SIG-M5 treated with dmso at 0.1 percent for 504 hours (cell line): ENCODE data around the gene TMEM88.

Experiments
- DNase-seq: peaks from one replicate; lab custom pipeline; 2025; ENCODE audit not compliant: unreplicated experiment; lab: John Stamatoyannopoulos, UW

The TMEM88 gene

DNA sequence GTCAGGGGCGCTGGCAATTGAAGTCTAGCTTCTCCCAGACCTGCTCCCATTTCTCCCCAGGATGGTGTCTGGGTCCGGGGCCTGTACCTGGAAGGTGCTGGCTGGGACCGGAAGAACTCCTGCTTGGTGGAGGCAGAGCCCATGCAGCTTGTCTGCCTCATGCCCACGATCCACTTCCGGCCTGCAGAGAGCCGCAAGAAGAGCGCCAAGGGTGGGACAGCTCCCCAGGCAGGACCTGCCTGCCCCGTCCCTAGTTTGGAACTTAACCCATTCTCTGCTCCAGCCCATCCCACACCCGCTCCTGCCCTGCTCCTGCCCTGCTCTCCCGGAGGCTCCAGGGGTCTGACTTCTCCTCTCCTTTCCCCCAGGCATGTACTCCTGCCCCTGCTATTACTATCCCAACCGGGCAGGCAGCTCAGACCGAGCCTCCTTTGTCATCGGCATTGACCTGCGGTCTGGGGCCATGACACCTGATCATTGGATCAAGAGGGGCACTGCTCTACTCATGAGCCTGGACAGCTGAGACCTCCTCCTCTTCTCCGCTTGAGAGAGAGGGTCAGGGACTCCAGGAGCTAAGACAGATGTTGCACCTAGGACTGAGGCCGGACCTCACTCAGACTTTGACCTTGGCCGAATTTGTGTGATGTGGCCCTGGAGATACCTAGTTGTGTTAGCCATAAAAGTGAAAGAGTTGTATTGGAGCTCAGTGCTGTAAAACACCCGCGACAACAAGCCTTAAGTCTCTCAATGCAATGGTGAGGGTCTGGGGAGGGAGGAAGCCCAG is 21.7 kb upstream of the TMEM88 start:
- no peak for DNase-seq

DNA sequence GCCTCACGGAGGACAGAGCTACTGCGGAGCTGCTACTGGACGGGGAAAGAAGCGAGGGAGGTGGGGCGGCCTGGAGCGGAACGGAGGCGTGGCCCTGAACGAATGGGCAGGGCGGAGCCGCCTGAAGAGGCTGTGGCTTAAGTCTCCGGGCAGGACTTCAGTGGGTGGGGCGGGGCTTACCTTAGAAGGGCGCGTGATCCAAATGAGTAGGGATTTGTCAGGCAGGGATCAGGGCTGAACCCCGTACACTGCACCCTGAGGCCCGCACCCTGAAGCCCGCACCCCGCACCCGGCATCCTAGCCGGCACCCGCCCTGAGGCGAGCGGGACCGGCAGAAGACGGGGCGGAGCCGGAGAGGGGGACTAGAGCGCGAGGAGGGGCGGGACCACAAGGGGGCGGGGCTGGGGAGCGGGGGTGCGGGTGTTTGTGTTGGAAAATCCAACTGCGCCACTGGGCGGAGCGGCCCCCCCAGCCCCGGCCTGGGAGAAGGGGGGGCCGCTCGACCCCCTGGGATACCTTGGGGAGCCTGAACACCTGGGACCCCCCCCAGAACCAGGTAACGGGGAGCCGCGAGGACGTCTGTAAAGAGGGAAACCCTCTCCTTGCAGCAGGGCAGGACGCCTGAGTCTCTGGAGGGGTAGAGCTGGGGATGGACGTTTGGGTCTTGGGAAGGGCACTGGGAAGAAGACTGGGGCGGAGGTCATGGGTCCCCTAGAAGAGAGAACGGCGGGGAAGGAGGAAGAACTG is 20.9 kb upstream of the TMEM88 start, which contains the start of gene KDM6B:
TSS of gene KDM6B (plus strand) at position 423 of the 747 bp plus-strand sequence. CDS start 11,338 bp downstream, outside the sequence.
- peak; percentile 88 for DNase-seq

GRCh38 chr17:7834542-7834956 is 20.3 kb upstream of the TMEM88 start:
- DNase-seq: peak; percentile 50

GRCh38 chr17:7834957-7835813 is 19.7 kb upstream of the TMEM88 start:
- DNase-seq: peak; percentile 94

GRCh38 chr17:7835814-7836595 is 18.9 kb upstream of the TMEM88 start:
- peak; percentile 56 for DNase-seq

DNA sequence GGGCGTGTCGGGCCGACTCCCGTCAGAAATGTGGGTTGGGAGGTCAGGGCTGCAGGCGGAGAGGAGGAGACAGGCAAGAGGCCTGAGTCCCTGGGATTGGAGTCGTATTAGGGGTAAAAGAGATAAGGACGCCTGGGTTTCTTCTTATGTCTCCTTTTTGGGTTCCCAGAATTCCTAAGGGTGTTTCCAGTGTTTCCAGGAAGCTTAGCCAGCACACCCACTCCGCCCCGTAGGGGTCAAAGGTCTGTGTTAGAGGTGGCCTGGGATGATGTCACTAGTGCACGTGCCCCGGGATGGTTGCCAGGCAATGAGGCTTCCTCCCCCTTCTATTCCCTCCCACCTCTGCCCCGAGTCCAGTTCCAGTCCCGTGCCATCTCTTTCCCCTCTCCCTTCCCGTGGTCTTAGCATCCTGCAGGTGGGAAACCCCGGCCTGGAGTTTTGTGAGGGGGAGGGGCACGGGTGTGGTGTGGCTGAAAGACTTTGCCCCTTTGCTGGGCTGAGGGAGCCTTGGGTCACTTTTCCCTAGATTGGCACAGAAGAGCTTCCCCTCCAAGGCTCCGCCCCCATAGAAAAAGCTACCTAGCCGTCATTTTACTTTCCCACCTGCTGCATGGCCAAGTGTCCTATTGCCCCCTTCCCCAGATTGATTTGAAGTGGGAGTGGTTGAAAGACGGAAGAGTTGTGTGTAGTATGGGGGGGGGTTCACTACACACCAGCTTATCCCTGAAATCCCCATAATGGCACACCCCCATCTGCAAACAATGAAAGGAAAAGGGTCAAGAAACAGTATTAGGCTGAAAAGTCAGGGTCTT is 18.1 kb upstream of the TMEM88 start:
- DNase-seq: peak; percentile 90

GRCh38 chr17:7837408-7838088 is 17.3 kb upstream of the TMEM88 start:
- DNase-seq: no peak

GRCh38 chr17:7838090-7839075 is 16.5 kb upstream of the TMEM88 start:
- DNase-seq: peak; percentile 76

DNA sequence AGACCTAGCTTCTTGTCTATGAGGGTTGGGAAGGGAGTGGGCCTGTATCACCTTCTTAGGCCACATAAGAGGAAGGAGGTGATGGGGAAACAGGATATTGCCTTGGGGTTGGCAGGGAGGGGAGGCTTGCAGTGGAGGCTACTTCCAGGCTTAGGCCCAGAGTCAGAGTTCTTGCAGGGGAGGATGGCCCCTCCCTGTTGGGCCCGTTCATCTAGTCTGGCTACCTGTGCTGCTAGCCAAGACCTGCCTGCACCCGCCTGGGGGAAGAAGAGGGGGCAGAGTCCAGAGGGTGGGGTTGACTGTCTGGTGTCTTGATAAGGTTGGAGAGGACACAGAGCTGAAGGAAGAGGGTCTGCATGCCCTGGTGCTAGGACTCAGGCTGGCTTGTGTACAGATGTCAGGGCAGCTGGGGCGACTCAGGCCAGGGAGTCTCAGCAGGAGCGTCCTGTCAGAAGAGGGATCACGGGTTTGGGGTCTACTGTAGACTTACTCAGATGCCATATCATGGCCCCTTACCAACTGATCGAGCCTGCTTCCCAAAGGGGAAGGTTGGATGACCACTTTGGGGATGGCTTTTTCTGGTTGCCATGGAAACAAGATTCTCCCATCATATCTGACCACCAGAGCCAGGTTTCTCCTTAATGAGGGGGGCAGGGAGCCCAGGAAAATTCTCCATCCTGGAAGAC is 15.5 kb upstream of the TMEM88 start:
- peak; percentile 75 for DNase-seq

DNA sequence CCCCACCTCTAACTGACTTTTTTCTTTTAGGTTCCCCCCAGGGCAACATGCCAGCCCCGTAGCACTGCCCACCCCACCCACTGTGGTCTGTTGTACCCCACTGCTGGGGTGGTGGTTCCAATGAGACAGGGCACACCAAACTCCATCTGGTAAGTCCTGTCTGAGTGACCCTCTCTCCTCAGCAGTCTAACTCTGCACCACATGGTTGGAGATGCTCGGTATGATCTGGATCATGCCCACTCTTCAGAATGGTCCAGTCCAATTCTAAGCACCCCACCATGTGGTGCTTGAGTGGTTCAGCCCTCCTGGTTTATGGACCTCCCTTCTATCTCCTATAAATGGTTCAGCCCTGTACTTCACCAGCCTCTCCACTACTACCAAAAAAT is 15.0 kb upstream of the TMEM88 start:
- peak; percentile 36 for DNase-seq

GRCh38 chr17:7840441-7840840 is 14.4 kb upstream of the TMEM88 start:
- no peak for DNase-seq

DNA sequence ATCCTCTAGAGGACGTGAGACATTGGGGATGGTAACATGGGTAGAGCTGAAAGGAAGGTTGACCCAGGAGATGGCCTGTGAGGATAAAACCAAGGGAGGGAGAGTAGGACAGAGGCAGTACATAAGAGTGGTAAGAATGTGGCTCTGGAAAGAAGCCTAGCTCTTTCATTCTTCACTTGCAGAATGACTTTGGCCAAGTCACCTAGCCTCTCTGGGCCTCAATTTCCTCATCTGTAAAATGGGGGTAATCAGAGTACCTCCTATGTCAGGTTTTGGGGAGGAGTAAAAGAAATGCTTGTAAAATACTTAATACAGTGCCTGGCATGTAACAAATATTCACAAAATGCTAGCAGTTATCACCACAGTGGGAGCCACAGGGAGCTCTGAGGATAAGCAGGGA is 14.0 kb upstream of the TMEM88 start:
- no peak for DNase-seq

- peak; percentile 70 for DNase-seq
Measured at GRCh38 chr17:7841396-7841914, 13.4 kb upstream of the TMEM88 start.

DNA sequence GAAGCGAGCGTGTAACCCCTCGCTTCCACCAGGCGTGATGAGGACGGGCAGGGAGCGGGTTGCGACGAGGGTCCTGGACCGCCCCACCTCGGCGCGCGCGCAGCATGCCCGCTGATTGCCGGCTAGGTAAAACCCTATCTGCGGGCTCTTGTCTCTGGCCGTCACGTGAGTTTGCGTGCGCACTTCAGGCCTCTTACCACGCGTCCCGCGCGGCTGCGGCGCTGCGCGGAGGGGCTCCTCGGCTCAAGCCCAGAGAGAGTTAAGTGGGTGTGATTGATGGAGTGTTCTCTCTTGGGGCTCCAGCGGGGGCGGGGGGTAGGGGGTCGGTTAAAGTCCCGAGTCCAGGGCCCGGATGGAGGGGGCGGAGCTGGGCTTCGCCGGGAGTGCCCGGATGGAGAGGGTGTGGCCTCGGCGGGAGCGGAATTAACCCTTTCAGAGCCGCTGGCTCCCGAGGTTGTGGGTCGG is 12.9 kb upstream of the TMEM88 start:
- peak; percentile 70 for DNase-seq

GRCh38 chr17:7842380-7843256 is 12.2 kb upstream of the TMEM88 start:
- peak; percentile 83 for DNase-seq

DNA sequence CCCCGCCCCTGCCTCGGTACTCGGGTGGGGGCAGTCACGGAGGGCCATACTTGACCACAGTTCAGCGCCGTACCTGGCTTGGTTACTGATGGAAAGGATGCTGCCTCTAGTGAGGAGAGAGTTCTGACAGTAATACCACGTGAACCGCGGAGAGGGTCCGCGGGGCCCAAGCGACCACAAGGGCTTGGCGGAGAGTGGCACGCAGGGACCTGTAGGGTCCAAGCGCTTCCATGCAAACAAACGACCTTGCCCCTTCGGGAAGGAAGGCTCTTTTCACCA is 11.7 kb upstream of the TMEM88 start:
- DNase-seq: no peak
